DND-41 (cell line): ENCODE measurements around the gene FXYD3.

Experiments
- CTCF ChIP-seq: IDR thresholded peaks from 2 replicates; pipeline ENCODE4 v1.5.1; 2012; ENCODE audit warnings: borderline replicate concordance, low read length, moderate library complexity, mild to moderate bottlenecking; ENCODE audit not compliant: poor library complexity, severe bottlenecking; ENCODE audit errors: extremely low read depth
- EZH2 ChIP-seq: IDR thresholded peaks from 3 replicates; pipeline ENCODE4 v1.6.1; 2012; ENCODE audit warnings: borderline replicate concordance, low read depth, mild to moderate bottlenecking, moderate library complexity, low read length, inconsistent platforms; ENCODE audit not compliant: severe bottlenecking

DNA sequence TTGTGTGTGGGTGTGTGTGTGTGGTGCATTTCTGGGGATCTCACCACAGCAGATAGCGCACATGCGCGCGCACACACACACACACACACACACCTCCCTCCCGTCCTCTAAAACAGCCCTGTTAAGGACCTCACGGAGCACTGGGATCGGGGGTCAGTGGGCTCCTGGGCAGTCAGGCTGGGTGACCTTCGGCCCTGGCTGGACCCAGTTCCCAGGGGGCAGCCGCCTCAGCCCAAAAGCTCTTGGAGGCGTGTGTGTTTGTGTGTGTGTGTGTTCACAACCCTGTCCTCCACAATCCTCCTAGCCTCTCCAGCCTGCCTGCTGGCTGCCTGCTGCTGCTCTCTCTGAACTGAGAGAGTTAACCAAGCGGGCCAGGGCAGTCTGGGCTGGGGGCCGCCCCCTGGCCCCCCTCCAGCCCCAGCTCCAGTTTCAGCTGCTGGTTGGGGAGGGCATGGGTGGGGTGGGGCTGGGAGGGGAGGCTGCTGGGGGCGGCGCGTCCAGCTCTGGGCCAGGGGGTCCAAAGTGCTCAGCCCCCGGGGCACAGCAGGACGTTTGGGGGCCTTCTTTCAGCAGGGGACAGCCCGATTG, 22.8 kb downstream of the FXYD3 start, which contains the start of gene FXYD1:
- TF ChIP-seq CTCF: no peak
- no peak for TF ChIP-seq EZH2
